Adrenal gland (tissue), 12 donors: Measurements from ENCODE around the gene TLK1. TPM values are rescaled to one million over a fixed set of nuclear protein-coding genes. Genes with fewer than 3 reads are reported as not detected.
A peak's percentile ranks its signal among the peaks of the same experiment; 100 is the strongest.

Experiments
- DNase-seq, 7 donors: peaks; one replicate each; pipeline ENCODE4 v3.0.0-alpha.2; 2019 to 2020
- H3K27ac ChIP-seq, 5 donors: fragments of 200-600 bp; sonication (generic) in 4 of 5; 1 replicate in 3 of 5; 2 replicates in 2 of 5; pipeline versions ENCODE4 v1.5.1 to v1.8.0; 2016 to 2020; ENCODE audit warnings: mild to moderate bottlenecking in 1 of 5
- H3K27me3 ChIP-seq: fragments of 200-600 bp; 2 replicates; pipeline ENCODE4 v1.8.0; 2021
- H3K36me3 ChIP-seq, 2 donors: fragments of 200-600 bp; replicated peaks in 1 of 2; 1 replicate in 1 of 2; 2 replicates in 1 of 2; pipeline versions ENCODE4 v1.5.1 to v1.8.0; 2018 to 2022
- H3K4me1 ChIP-seq, 2 donors: fragments of 200-600 bp; replicated peaks in 1 of 2; 1 replicate in 1 of 2; 2 replicates in 1 of 2; pipeline versions ENCODE4 v1.5.1 to v1.8.0; 2018 to 2021
- H3K4me3 ChIP-seq, 4 donors: fragments of 200-600 bp; sonication (generic) in 3 of 4; one replicate each; pipeline ENCODE4 v1.5.1; 2016 to 2018
- H3K9me3 ChIP-seq, 3 donors: fragments of 200-600 bp; sonication (generic) in 1 of 3; replicated peaks in 1 of 3; 1 replicate in 2 of 3; 2 replicates in 1 of 3; pipeline versions ENCODE4 v1.5.1 to v1.8.0; 2016 to 2021
- CTCF ChIP-seq, 6 experiments: fragments of 450-650 bp in 4 of 6; fragments of 200-600 bp in 2 of 6; sonication (generic) in 1 of 6; IDR thresholded peaks; 1 replicate in 5 of 6; 2 replicates in 1 of 6; pipeline versions ENCODE4 v1.5.1 to v1.8.0; 2016 to 2021; ENCODE audit warnings: antibody characterized with exemption in 6 of 6, mild to moderate bottlenecking in 2 of 6, moderate library complexity in 1 of 6
- POLR2A ChIP-seq, 2 donors: fragments of 450-650 bp; IDR thresholded peaks; one replicate each; pipeline ENCODE4 v1.6.1; 2017; ENCODE audit warnings: antibody characterized with exemption in 2 of 2, mild to moderate bottlenecking in 2 of 2, moderate library complexity in 1 of 2
- WGBS, 4 donors: extraction: QIAGEN DNeasy Blood & Tissue Kit in 2 of 4; methylation state at CpG; one replicate each; pipeline versions ENCODE4 v1.1.5 to v1.1.7; 2013 to 2017; 5-methylcytosine and 5-hydroxymethylcytosine counted together
- intact Hi-C, 2 donors: fragments of 100-400 bp; cut with DNase I; formaldehyde crosslinking; loops; one replicate each; pipeline versions ENCODE4 v1.14.1 to v1.15.0; 2022 to 2023
- polyA plus RNA-seq, 3 donors: library from polyadenylated mRNA; stranded (reverse); fragments of 200-250 nt in 2 of 3; fragments of 350-450 nt in 1 of 3; fragmentation: Illumina TruSeq in 1 of 3; extraction: RNeasy Lipid Tissue Mini Kit (QIAGEN cat#74804) in 1 of 3; gene quantifications; one replicate each; pipeline ENCODE4 v1.2.3, GENCODE V29; 2013 to 2014
- total RNA-seq, 9 donors: library from RNA; depleted of rRNA in 4 of 9; stranded (reverse); fragments of >200 nt in 4 of 9; fragments of 120-200 nt in 1 of 9; fragmentation: NEBNext Ultra II Directional in 1 of 9; extraction: Animal tissue kit (Norgen Biotek cat#: 25700) in 1 of 9; gene quantifications; one replicate each; pipeline versions ENCODE4 v1.1.0 to v1.2.4, GENCODE V29; 2013 to 2023
- donor health status: healthy with polysubstance abuse.
- donor health status: Bipolar disorder and iron deficiency.
- donor health status: DM: yes; HTN: yes; CAD: no.
- donor health status: DM: no; HTN: no; CAD: no.
- donor health status: DM: no; HTN: no; CAD: no.
- donor health status: DM: yes; HTN: yes; CAD: no.

TLK1 gene
- total and polyA plus RNA-seq, 12 donors = 16.5 to 84.0 (median 47.3) TPM

DNA sequence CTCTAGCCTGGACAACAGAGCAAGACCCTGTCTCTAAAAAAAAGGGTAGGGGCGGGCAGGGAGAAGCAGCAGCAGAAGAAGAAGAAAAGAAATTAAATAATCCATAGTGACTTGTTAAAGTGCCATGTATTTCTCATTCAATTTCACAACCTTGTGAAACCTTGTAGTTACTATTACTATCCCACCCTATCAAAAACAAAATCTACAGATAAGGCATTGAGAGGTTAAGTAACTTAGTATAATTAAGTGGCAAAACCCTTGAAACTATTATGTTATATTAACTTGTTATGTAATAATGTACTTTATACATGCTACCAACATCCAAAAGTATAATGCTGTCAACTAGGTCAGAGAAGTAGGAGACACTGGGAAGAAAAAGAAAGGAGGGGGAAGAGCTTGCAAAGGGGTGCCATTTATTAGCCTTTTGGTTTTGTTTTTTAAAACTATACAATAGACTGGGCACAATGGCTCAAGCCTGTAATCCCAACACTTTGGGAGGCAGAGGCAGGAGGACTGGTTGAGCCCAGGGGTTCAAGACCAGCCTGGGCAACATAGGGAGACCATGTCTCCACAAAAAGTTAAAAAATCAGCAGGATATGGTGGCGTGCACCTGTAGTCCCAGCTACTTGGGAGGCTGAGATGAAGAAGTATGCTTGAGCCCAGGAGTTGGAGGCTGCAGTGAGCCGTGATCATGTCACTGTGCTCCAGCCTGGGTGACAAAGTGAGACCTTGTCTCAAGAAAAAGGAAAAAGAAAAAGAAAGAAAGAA is 11.3 kb downstream of the TLK1 start:
- no peak overlapping the region for H3K27ac ChIP-seq
- no peak overlapping the region for H3K4me3 ChIP-seq
- 92 to 97% (median 95%) methylated on average over 3 of the region's 3 CpGs for WGBS, 4 donors
- H3K9me3 ChIP-seq = no peaks in the 10 kb centered on the region
- peaks cover 16 to 46% of the 10 kb centered on the region in 2 donors for H3K4me1 ChIP-seq
- intact Hi-C loops = loop anchor here in 1 of 2 donors (10.0 kb wide), 1 partner anchor 55 kb away; no protein-coding TSS in a partner anchor
- no peaks in the 10 kb centered on the region for H3K27me3 ChIP-seq
- TF ChIP-seq CTCF (IDR thresholded peaks at IDR 0.05) (no peak), POLR2A (IDR thresholded peaks at IDR 0.05) (no peak)
- DNase-seq = no peak
- no peaks in the 10 kb centered on the region for H3K36me3 ChIP-seq

- Histone ChIP-seq H3K4me1 (peaks cover 5 to 37% of the 10 kb centered on the region in 2 donors), H3K27ac (peak overlapping the region in 3 of 5 donors; percentile 0 to 14 (median 7)), H3K4me3 (no peak overlapping the region), H3K27me3 (no peaks in the 10 kb centered on the region), H3K9me3 (no peaks in the 10 kb centered on the region), H3K36me3 (no peaks in the 10 kb centered on the region)
- no peak for TF ChIP-seq POLR2A (IDR thresholded peaks at IDR 0.05)
- no peak for TF ChIP-seq CTCF (IDR thresholded peaks at IDR 0.05)
- 71 to 86% (median 75%) methylated on average over 2 of the region's 2 CpGs for WGBS, 4 donors
- DNase-seq = no peak
- intact Hi-C loops = loop anchor here in 1 of 2 donors (10.0 kb wide), 1 partner anchor 52 kb away; no protein-coding TSS in a partner anchor
These were observed 13.6 kb downstream of the TLK1 start for GRCh38 chr2:171147081-171147480.

- Histone ChIP-seq H3K4me3 (no peak overlapping the region), H3K4me1 (peaks cover 9 to 37% of the 10 kb centered on the region in 2 donors), H3K27ac (peak overlapping the region in 3 of 5 donors; percentile 0 to 14 (median 7)), H3K27me3 (no peaks in the 10 kb centered on the region), H3K9me3 (no peaks in the 10 kb centered on the region), H3K36me3 (no peaks in the 10 kb centered on the region)
- no peak for TF ChIP-seq POLR2A (IDR thresholded peaks at IDR 0.05)
- no peak for TF ChIP-seq CTCF (IDR thresholded peaks at IDR 0.05)
- DNase-seq = no peak
- 63 to 69% (median 66%) methylated on average over 1 of the region's 1 CpG for WGBS, 4 donors
- intact Hi-C loops = loop anchor here in 1 of 2 donors (10.0 kb wide), 1 partner anchor 52 kb away; no protein-coding TSS in a partner anchor
These were observed 14.1 kb downstream of the TLK1 start for GRCh38 chr2:171146633-171147032.

DNA sequence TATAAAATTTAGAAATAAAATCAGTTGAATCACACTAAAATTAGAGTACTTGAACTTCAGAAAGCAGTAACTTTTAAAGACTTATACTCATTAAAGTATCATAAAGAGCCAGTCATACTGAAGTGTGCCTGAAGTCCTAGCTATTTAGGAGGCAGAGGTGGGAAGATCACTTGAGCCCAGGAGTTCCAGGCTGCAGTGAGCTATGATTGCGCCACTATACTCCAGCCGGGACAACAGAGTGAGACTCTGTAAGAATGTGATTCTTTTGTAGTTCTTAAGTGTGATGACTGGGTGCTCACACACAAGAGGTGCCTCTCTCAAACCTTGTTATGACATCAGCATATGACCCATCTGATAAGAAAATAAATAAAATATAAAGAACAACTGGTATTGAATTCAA is 14.6 kb downstream of the TLK1 start:
- Histone ChIP-seq H3K27ac (peak overlapping the region in 1 of 5 donors; percentile 0), H3K4me1 (peaks cover 15 to 42% of the 10 kb centered on the region in 2 donors), H3K27me3 (no peaks in the 10 kb centered on the region), H3K4me3 (no peak overlapping the region), H3K36me3 (no peaks in the 10 kb centered on the region), H3K9me3 (no peaks in the 10 kb centered on the region)
- DNase-seq = no peak
- TF ChIP-seq CTCF (IDR thresholded peaks at IDR 0.05) = no peak
- intact Hi-C loops = loop anchor here in 1 of 2 donors (10.0 kb wide), 1 partner anchor 51 kb away; no protein-coding TSS in a partner anchor
- WGBS, 4 donors = 73 to 84% (median 81%) methylated on average over 2 of the region's 2 CpGs
